K562 (cell line): ENCODE results near the gene GOLGA8F. TPM values are rescaled to one million over a fixed set of nuclear protein-coding genes. Genes with fewer than 3 reads are reported as not detected.
"Not testable (repeated sequence)": the region's sequence is repeated elsewhere in the genome, so short reads cannot be mapped to it uniquely, and the experiment has no call there.

Source experiments
- ATAC-seq: fragments of 200-7000 bp; cut with Tn5 transposase; 3 replicates; pipeline ENCODE4 v1.9.1; 2020; ENCODE audit warnings: moderate library complexity
- BruUV-seq: library from RNA; stranded (reverse); fragments of 400-500 nt; replicated peaks from 2 replicates; lab custom pipeline; 2021; lab: Mats Ljungman, UMichigan
- CTCF ChIA-PET: fragments of 300-600 bp; formaldehyde crosslinking; extraction: SDS; loops from one replicate; lab custom pipeline; 2021; ENCODE audit warnings: low intra/inter-chr PET ratio; lab: Yijun Ruan, JAX
- POLR2A ChIA-PET: fragments of 300-600, 350-650 bp; sonication (Branson Sonifier 250); formaldehyde crosslinking; extraction: SDS; loops from one replicate; lab custom pipeline; 2021; ENCODE audit warnings: antibody characterized with exemption, inconsistent platforms; lab: Yijun Ruan, JAX
- DNase-seq, 4 experiments: peaks; one replicate each; pipeline versions ENCODE4 v3.0.0 to v3.0.0-alpha.2; 2011 to 2018; ENCODE audit warnings: low spot score in 3 of 4, mixed read lengths in 3 of 4; ENCODE audit errors: extremely low read depth in 1 of 4
- FAIRE-seq: peaks from 2 replicates; lab custom pipeline; 2011; peaks lifted over from hg19 to GRCh38; lab: Jason Lieb, UNC
- H2AFZ ChIP-seq: 2 replicates; pipeline ENCODE4 v1.6.0; 2011; ENCODE audit warnings: low read depth, low read length, control low read depth, inconsistent platforms
- H3K27ac ChIP-seq: fragments of 200-600 bp; 3 replicates; pipeline ENCODE4 v1.8.0; 2011; ENCODE audit warnings: low read depth, mild to moderate bottlenecking, control low read depth, inconsistent platforms, low read length, moderate library complexity, mixed read lengths; ENCODE audit errors: extremely low read depth
- H3K27me3 ChIP-seq, 2 experiments: fragments of 300-600 bp in 1 of 2; 2 replicates in 1 of 2; 3 replicates in 1 of 2; pipeline versions ENCODE4 v1.6.0 to v1.8.0; 2011; ENCODE audit warnings: inconsistent platforms in 2 of 2, low read length in 2 of 2, mild to moderate bottlenecking in 1 of 2, mixed read lengths in 1 of 2, moderate library complexity in 1 of 2; ENCODE audit not compliant: control insufficient read depth in 2 of 2, insufficient read depth in 2 of 2
- H3K36me3 ChIP-seq: fragments of 300-600 bp; 3 replicates; pipeline ENCODE4 v1.8.0; 2011; ENCODE audit warnings: mild to moderate bottlenecking, low read length, inconsistent platforms; ENCODE audit not compliant: control insufficient read depth, insufficient read depth
- H3K4me1 ChIP-seq, 2 experiments: fragments of 200-600 bp in 1 of 2; replicated peaks in 1 of 2; 2 replicates in 1 of 2; 3 replicates in 1 of 2; pipeline versions ENCODE4 v1.5.1 to v1.8.0; 2011; ENCODE audit warnings: inconsistent platforms in 2 of 2, low read length in 2 of 2, mild to moderate bottlenecking in 1 of 2, mixed read lengths in 1 of 2, moderate library complexity in 1 of 2; ENCODE audit not compliant: control insufficient read depth in 2 of 2, insufficient read depth in 2 of 2
- H3K4me2 ChIP-seq: 2 replicates; pipeline ENCODE4 v1.6.1; 2011; ENCODE audit warnings: low read length, control low read depth, inconsistent platforms, mixed read lengths; ENCODE audit not compliant: insufficient read depth
- H3K4me3 ChIP-seq: fragments of 200-600 bp; sonication (generic), shearing (Covaris generic); 2 replicates; pipeline ENCODE4 v1.5.1; 2016; ENCODE audit warnings: control low read depth, inconsistent platforms
- H3K79me2 ChIP-seq: fragments of 200-600 bp; 3 replicates; pipeline ENCODE4 v1.8.0; 2011; ENCODE audit warnings: low read length, inconsistent platforms; ENCODE audit not compliant: control insufficient read depth, insufficient read depth
- H3K9ac ChIP-seq, 2 experiments: 2 replicates each; pipeline versions ENCODE4 v1.6.0 to v1.6.1; 2011; ENCODE audit warnings: low read depth in 2 of 2, low read length in 2 of 2, control low read depth in 1 of 2, inconsistent platforms in 1 of 2, mild to moderate bottlenecking in 1 of 2, mixed read lengths in 1 of 2; ENCODE audit not compliant: insufficient read depth in 1 of 2
- H3K9me1 ChIP-seq: one replicate; pipeline ENCODE4 v1.6.0; 2011; ENCODE audit warnings: inconsistent platforms, mild to moderate bottlenecking, low read length, moderate library complexity; ENCODE audit not compliant: control insufficient read depth, insufficient read depth
- H3K9me3 ChIP-seq: replicated peaks from 2 replicates; pipeline ENCODE4 v1.5.1; 2011; ENCODE audit warnings: low read depth, low read length, inconsistent platforms; ENCODE audit not compliant: control insufficient read depth, insufficient read depth
- H4K20me1 ChIP-seq: replicated peaks from 2 replicates; pipeline ENCODE4 v1.6.1; 2011; ENCODE audit warnings: low read length, inconsistent platforms, mixed read lengths; ENCODE audit not compliant: control insufficient read depth, insufficient read depth
- WGBS: fragments of 100-300 bp; shearing (Covaris generic); methylation state at CpG from one replicate; pipeline ENCODE4 v1.1.6; 2016; ENCODE audit warnings: low coverage, mixed read lengths; ENCODE audit not compliant: insufficient coverage; ENCODE audit errors: missing lambda C conversion rate; 5-methylcytosine and 5-hydroxymethylcytosine counted together
- in situ Hi-C: fragments of 300-500 bp; cut with MboI; formaldehyde crosslinking; loops from 4 replicates; pipeline ENCODE4 v1.15.0; 2018; ENCODE audit warnings: inconsistent platforms, mixed read lengths
- intact Hi-C: fragments of 100-400 bp; cut with micrococcal nuclease; formaldehyde crosslinking; loops from 2 replicates; pipeline ENCODE4 v1.14.2; 2022
- microRNA-seq: library from miRNA; unstranded; fragments of <30 nt; microRNA quantifications from one replicate; pipeline ENCODE4, GENCODE V29; 2018; ENCODE audit warnings: borderline microRNAs expressed
- polyA plus RNA-seq, 8 experiments: library from polyadenylated mRNA; depleted of rRNA in 4 of 8; stranded (reverse) in 5 of 8; unstranded in 3 of 8; fragments of >200 nt; fragmentation: Nextera tagmentation in 2 of 8; fragmentation: Illumina TruSeq in 1 of 8; extraction: Ambion mirVana in 2 of 8; extraction: Trizol in 1 of 8; gene quantifications; 2 replicates each; pipeline versions ENCODE4 v1.2.1 to v1.2.3, GENCODE V29; 2011 to 2014; ENCODE audit warnings: inconsistent platforms in 1 of 8, missing spikeins in 1 of 8
- small RNA-seq: library from RNA; depleted of rRNA; stranded (forward); fragments of <200 nt; gene quantifications from one replicate; pipeline ENCODE3, GENCODE V24; 2014
- total RNA-seq, 7 experiments: library from RNA; depleted of rRNA in 6 of 7; stranded (reverse); fragments of >200 nt in 6 of 7; fragmentation: Illumina TruSeq in 2 of 7; extraction: Trizol in 2 of 7; gene quantifications; 2 replicates each; pipeline versions ENCODE4 v1.2.1 to v1.2.3, GENCODE V29; 2011 to 2021; ENCODE audit warnings: low replicate concordance in 1 of 7

The GOLGA8F gene
- total and polyA plus RNA-seq, 9 of the 15 experiments (the other 6 are each of a cell fraction or from before 2014, with no cell fraction given) = 0.04 to 0.06 TPM; not detected in 7

DNA sequence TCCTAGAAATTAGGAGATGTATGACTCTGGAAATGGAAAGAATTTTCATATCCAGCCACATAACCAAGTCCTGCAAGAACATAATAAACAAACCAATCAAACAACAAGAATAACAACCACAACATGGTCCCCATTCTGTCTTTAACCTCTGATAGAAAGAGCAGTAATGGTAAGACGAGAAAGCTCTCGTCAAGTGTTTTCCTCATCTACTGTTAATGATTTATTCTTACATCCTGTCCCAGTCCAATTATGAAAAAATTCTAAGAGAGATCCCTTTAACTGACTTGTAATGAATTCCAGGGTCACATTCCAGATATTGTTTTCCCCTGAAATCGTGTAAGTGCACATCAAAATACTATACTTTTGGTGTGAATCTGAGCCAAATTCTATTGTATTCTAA lies 57.1 kb downstream of the GOLGA8F start:
- H4K20me1 ChIP-seq, H3K27me3 ChIP-seq, BruUV-seq, FAIRE-seq, CTCF ChIA-PET, DNase-seq, H3K4me1 ChIP-seq, H3K9me3 ChIP-seq, POLR2A ChIA-PET, H3K27ac ChIP-seq, H3K36me3 ChIP-seq, H3K9me1 ChIP-seq, H2AFZ ChIP-seq, H3K9ac ChIP-seq, H3K4me3 ChIP-seq, intact Hi-C loops, H3K4me2 ChIP-seq, in situ Hi-C loops, H3K79me2 ChIP-seq: not testable (repeated sequence)
- peak; percentile 47; the same call in 2 of the 3 replicates for ATAC-seq
- WGBS = no CpG with 5 or more reads among the region's 3 CpGs

Small RNA genes within 50 kb of the gene (microRNA-seq; reads per million reads assigned to microRNA genes)
- not detected for gene MIR4509-2

Small RNA genes within 50 kb of the gene (small RNA-seq; reads per million reads assigned to genes)
- not detected for gene AC091304.5
- gene AC091304.6 = not detected
- not detected for gene AC091304.9
- gene MIR4509-2 = not detected
- not detected for gene RN7SL238P

Other genes with a start within 250 kb of the GOLGA8F start
- 41.0 and 54.1 TPM in 2 replicates for gene HERC2, start 56.5 kb upstream of the GOLGA8F start, total RNA-seq (2014; rRNA removed)
- gene HERC2, start 56.5 kb upstream of the GOLGA8F start, total RNA-seq (2014; rRNA removed; fragmentation: Illumina TruSeq; extraction: Trizol) = 48.0 and 52.5 TPM in 2 replicates
- gene HERC2, start 56.5 kb upstream of the GOLGA8F start, total RNA-seq (2015; rRNA removed; fragmentation: Illumina TruSeq; extraction: Trizol) = 37.5 and 42.6 TPM in 2 replicates
- gene HERC2, start 56.5 kb upstream of the GOLGA8F start, total RNA-seq (2021) = 66.2 and 76.9 TPM in 2 replicates
- gene HERC2, start 56.5 kb upstream of the GOLGA8F start, polyA plus RNA-seq (2011; rRNA removed) = 30.5 and 33.0 TPM in 2 replicates
- 60.7 and 84.0 TPM in 2 replicates for gene HERC2, start 56.5 kb upstream of the GOLGA8F start, polyA plus RNA-seq (2014; fragmentation: Illumina TruSeq; extraction: Trizol)
- 10 to 100 TPM; 10.6 to 12.4 TPM for gene HERC2, start 56.5 kb upstream of the GOLGA8F start, polyA plus RNA-seq (2014; fragmentation: Nextera tagmentation; extraction: Ambion mirVana)
- gene HERC2, start 56.5 kb upstream of the GOLGA8F start, polyA plus RNA-seq (2014; rRNA removed) = 51.0 and 54.2 TPM in 2 replicates
- not detected in 2 replicates for gene GOLGA6L24, start 20.6 kb upstream of the GOLGA8F start, total RNA-seq (2014; rRNA removed)
- gene GOLGA6L24, start 20.6 kb upstream of the GOLGA8F start, total RNA-seq (2014; rRNA removed; fragmentation: Illumina TruSeq; extraction: Trizol) = not detected in 2 replicates
- not detected in 2 replicates for gene GOLGA6L24, start 20.6 kb upstream of the GOLGA8F start, total RNA-seq (2015; rRNA removed; fragmentation: Illumina TruSeq; extraction: Trizol)
- not detected in 2 replicates for gene GOLGA6L24, start 20.6 kb upstream of the GOLGA8F start, total RNA-seq (2021)
- gene GOLGA6L24, start 20.6 kb upstream of the GOLGA8F start, polyA plus RNA-seq (2011; rRNA removed) = not detected in 2 replicates
- 0.06 TPM in 1 of 2 replicates, not detected in the other for gene GOLGA6L24, start 20.6 kb upstream of the GOLGA8F start, polyA plus RNA-seq (2014; fragmentation: Illumina TruSeq; extraction: Trizol)
- gene GOLGA6L24, start 20.6 kb upstream of the GOLGA8F start, polyA plus RNA-seq (2014; fragmentation: Nextera tagmentation; extraction: Ambion mirVana) = not detected
- not detected in 2 replicates for gene GOLGA6L24, start 20.6 kb upstream of the GOLGA8F start, polyA plus RNA-seq (2014; rRNA removed)
- gene GOLGA8G, start 154.3 kb downstream of the GOLGA8F start, total RNA-seq (2014; rRNA removed) = not detected in 2 replicates
- 0.10 TPM in 1 of 2 replicates, not detected in the other for gene GOLGA8G, start 154.3 kb downstream of the GOLGA8F start, total RNA-seq (2014; rRNA removed; fragmentation: Illumina TruSeq; extraction: Trizol)
- gene GOLGA8G, start 154.3 kb downstream of the GOLGA8F start, total RNA-seq (2015; rRNA removed; fragmentation: Illumina TruSeq; extraction: Trizol) = 0.07 TPM in 1 of 2 replicates, not detected in the other
- gene GOLGA8G, start 154.3 kb downstream of the GOLGA8F start, total RNA-seq (2021) = not detected in 2 replicates
- not detected in 2 replicates for gene GOLGA8G, start 154.3 kb downstream of the GOLGA8F start, polyA plus RNA-seq (2011; rRNA removed)
- gene GOLGA8G, start 154.3 kb downstream of the GOLGA8F start, polyA plus RNA-seq (2014; fragmentation: Illumina TruSeq; extraction: Trizol) = 0.03 TPM in 1 of 2 replicates, not detected in the other
- gene GOLGA8G, start 154.3 kb downstream of the GOLGA8F start, polyA plus RNA-seq (2014; fragmentation: Nextera tagmentation; extraction: Ambion mirVana) = under 1 TPM in 1 of 2 experiments, not detected in 1; 0.03 TPM
- 0.04 TPM in 1 of 2 replicates, not detected in the other for gene GOLGA8G, start 154.3 kb downstream of the GOLGA8F start, polyA plus RNA-seq (2014; rRNA removed)
- gene GOLGA6L25, start 174.9 kb downstream of the GOLGA8F start, total RNA-seq (2014; rRNA removed) = not detected in 2 replicates
- not detected in 2 replicates for gene GOLGA6L25, start 174.9 kb downstream of the GOLGA8F start, total RNA-seq (2014; rRNA removed; fragmentation: Illumina TruSeq; extraction: Trizol)
- gene GOLGA6L25, start 174.9 kb downstream of the GOLGA8F start, total RNA-seq (2015; rRNA removed; fragmentation: Illumina TruSeq; extraction: Trizol) = not detected in 2 replicates
- gene GOLGA6L25, start 174.9 kb downstream of the GOLGA8F start, total RNA-seq (2021) = not detected in 2 replicates
- not detected in 2 replicates for gene GOLGA6L25, start 174.9 kb downstream of the GOLGA8F start, polyA plus RNA-seq (2011; rRNA removed)
- gene GOLGA6L25, start 174.9 kb downstream of the GOLGA8F start, polyA plus RNA-seq (2014; fragmentation: Illumina TruSeq; extraction: Trizol) = not detected in 2 replicates
- gene GOLGA6L25, start 174.9 kb downstream of the GOLGA8F start, polyA plus RNA-seq (2014; fragmentation: Nextera tagmentation; extraction: Ambion mirVana) = not detected
- gene GOLGA6L25, start 174.9 kb downstream of the GOLGA8F start, polyA plus RNA-seq (2014; rRNA removed) = not detected in 2 replicates